Suprapubic skin (tissue), 4 donors: Measurements from ENCODE around the gene AKR7A3.
"Not testable (repeated sequence)": the region's sequence is repeated elsewhere in the genome, so short reads cannot be mapped to it uniquely, and the experiment has no call there.

Source experiments
- EP300 ChIP-seq: sonication (generic); formaldehyde crosslinking; IDR thresholded peaks from one replicate; pipeline ENCODE4 v1.6.1; 2017; ENCODE audit warnings: antibody characterized with exemption
- POLR2AphosphoS5 ChIP-seq, 3 donors: sonication (generic); formaldehyde crosslinking; IDR thresholded peaks; one replicate each; pipeline ENCODE4 v1.6.1; 2017; ENCODE audit warnings: antibody characterized with exemption in 3 of 3
- TF ChIP-seq, protein P1 (sequence below), 2 donors: fragments of 200-600 bp in 1 of 2; fragments of 450-650 bp in 1 of 2; sonication (generic) in 1 of 2; IDR thresholded peaks; one replicate each; pipeline ENCODE4 v1.5.1; 2016 to 2019; ENCODE audit warnings: antibody characterized with exemption in 2 of 2, mild to moderate bottlenecking in 1 of 2, moderate library complexity in 1 of 2

DNA sequence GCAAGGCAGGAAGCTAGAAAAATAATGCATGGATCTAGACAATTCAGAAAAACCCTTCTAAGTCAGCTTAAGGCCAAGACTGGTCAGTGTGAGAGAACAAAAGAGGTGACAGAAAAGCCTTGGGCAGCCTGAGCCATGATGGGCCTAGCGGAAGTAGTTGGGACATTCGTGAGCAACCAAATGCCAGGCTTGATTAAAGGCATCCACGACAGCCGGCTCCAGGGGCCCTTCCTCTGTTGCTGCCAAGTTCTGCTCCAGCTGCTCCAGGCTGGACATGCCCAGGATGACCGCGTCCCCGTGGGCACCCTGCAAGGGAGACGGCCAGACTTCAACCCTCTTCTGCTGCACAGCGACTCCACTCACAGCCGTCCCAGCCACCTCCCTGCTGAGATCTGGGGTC lies 15.5 kb upstream of the AKR7A3 start:
- TF ChIP-seq, protein P1, sequence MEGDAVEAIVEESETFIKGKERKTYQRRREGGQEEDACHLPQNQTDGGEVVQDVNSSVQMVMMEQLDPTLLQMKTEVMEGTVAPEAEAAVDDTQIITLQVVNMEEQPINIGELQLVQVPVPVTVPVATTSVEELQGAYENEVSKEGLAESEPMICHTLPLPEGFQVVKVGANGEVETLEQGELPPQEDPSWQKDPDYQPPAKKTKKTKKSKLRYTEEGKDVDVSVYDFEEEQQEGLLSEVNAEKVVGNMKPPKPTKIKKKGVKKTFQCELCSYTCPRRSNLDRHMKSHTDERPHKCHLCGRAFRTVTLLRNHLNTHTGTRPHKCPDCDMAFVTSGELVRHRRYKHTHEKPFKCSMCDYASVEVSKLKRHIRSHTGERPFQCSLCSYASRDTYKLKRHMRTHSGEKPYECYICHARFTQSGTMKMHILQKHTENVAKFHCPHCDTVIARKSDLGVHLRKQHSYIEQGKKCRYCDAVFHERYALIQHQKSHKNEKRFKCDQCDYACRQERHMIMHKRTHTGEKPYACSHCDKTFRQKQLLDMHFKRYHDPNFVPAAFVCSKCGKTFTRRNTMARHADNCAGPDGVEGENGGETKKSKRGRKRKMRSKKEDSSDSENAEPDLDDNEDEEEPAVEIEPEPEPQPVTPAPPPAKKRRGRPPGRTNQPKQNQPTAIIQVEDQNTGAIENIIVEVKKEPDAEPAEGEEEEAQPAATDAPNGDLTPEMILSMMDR (IDR thresholded peaks at IDR 0.05) = not testable (repeated sequence)
- not testable (repeated sequence) for TF ChIP-seq EP300; POLR2AphosphoS5 (IDR thresholded peaks at IDR 0.05)
